Inflammatory macrophage treated with lipopolysaccharide for 1 hour (primary cell): ENCODE measurements around the gene CDIP1.

Source experiments
- DNase-seq, 2 donors: peaks; one replicate each; pipeline ENCODE4 v3.0.0-alpha.2; 2020 to 2022

CDIP1 gene

GRCh38 chr16:4513086-4513860 is 25.3 kb downstream of the CDIP1 start:
- no peak for DNase-seq

- no peak for DNase-seq
Measured at GRCh38 chr16:4512473-4512872, 26.1 kb downstream of the CDIP1 start.

- peak in 1 of 2 donors; percentile 14 for DNase-seq
Measured at GRCh38 chr16:4511441-4512082, 27.0 kb downstream of the CDIP1 start.

GRCh38 chr16:4510747-4511426 is 27.7 kb downstream of the CDIP1 start:
- peak; percentile 32 to 34 for DNase-seq

GRCh38 chr16:4510131-4510530 is 28.4 kb downstream of the CDIP1 start:
- DNase-seq: no peak

GRCh38 chr16:4509420-4509819 is 29.2 kb downstream of the CDIP1 start:
- no peak for DNase-seq

- DNase-seq: no peak
Measured at GRCh38 chr16:4508806-4509205, 29.8 kb downstream of the CDIP1 start.

DNA sequence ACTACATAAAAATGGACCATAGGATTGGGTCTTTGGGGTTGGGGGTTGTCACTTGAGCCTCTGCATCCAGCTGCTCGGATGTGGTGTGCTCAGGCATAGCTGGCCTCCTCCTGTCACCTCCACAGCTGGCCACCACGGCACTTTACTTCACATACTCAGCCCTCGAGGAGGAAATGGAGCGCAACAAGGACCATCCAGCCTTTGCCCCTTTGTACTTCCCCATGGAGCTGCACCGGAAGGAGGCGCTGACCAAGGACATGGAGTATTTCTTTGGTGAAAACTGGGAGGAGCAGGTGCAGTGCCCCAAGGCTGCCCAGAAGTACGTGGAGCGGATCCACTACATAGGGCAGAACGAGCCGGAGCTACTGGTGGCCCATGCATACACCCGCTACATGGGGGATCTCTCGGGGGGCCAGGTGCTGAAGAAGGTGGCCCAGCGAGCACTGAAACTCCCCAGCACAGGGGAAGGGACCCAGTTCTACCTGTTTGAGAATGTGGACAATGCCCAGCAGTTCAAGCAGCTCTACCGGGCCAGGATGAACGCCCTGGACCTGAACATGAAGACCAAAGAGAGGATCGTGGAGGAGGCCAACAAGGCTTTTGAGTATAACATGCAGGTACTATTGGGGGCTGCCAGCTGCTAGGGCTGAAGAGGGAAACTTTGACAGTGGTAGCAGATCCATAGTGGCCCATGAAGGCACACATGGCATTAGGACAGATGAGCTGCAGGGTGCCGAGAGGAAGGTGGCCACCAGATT is 30.8 kb downstream of the CDIP1 start:
- DNase-seq: no peak

DNA sequence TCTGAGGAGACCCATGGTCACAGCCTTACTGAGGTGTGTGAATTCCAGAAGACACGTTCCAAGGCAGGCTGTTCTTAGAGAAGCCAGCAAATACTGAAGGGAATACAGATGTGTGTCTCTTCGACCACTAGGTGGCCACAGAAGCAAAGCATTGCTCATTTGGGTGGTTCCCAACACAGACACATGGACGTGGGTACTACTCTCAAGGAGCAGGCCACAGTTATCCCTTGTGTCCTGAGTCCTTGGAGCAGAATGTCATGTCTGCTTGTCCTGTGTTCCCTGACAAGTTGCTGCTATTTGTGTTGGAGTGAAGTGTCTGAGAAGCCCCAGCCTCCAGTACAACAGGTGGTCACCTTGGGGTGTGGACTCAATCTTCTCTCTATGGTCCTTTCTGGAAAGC is 32.1 kb downstream of the CDIP1 start:
- peak; percentile 72 to 81 for DNase-seq

DNA sequence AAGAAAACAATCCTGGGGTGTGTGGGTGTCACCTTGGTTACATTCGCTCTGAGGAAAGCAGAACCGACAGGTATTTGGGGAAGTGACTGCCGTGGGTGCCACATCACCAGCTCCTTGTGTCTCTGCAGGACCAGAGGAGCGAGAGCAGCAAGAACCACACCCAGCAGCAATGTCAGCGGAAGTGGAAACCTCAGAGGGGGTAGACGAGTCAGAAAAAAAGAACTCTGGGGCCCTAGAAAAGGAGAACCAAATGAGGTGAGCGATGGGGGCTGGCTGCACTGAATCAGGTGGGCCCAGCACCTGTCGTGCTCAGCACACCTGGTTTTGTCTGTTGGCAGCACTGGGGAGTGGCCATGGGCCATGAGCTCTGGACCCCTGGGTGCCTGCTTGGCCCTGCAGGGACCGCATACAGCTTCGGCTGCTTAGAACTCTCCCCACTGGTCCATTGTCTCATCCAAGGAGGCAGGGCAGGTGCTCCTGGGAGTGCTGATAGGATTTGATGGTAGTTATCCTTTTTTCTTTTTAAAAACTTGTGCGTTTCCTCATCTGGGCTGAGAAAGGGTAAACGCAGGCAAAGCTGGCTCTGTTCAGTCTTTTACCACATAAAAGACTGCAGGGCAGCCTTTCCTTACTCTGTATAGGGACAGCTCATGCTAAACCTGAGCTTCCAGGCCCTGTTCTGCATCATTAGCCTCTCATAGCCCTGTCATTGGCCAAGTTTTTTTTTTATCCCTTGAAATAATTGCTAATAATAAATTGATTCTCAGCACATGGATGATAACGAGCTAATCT is 33.0 kb downstream of the CDIP1 start:
- DNase-seq: peak; percentile 39 to 55

- DNase-seq: no peak
Measured at GRCh38 chr16:4501071-4501478, 37.5 kb downstream of the CDIP1 start.

- peak in 1 of 2 donors; percentile 25 for DNase-seq
Measured at GRCh38 chr16:4500272-4500671, 38.3 kb downstream of the CDIP1 start.

- no peak for DNase-seq
Measured at GRCh38 chr16:4499196-4499555, 39.4 kb downstream of the CDIP1 start.

DNA sequence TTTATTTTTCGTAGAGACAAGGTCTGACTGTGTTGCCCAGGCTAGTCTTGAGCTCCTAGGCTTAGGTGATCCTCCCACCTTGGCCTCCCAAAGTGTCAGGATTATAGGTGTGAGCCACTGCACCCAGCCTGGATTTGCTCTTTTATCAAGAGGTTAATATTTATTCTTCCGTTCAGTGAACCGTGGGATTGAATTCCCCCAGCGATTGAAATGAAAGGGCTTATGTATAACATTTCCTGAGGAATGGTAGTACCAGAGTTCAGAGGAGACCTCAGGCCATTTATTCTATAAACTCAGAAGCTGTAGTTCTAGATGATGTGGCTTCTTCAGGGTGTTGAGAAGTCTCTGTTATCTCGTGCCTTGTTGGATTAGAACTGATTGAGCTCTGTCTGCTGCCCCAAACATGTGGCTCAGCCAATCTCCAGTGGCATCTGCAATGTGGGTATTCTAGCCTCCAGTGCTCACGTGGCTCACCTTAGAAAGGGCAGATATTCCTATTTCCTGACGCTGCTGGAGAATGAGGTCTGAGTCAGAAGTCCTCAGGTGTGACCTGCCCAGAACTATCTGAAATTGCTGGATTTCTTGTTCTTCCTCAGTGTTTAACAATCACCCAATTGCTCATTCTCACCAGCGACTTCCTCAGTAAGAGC is 39.9 kb downstream of the CDIP1 start:
- DNase-seq: no peak

- no peak for DNase-seq
Measured at GRCh38 chr16:4496305-4496704, 42.3 kb downstream of the CDIP1 start.

DNA sequence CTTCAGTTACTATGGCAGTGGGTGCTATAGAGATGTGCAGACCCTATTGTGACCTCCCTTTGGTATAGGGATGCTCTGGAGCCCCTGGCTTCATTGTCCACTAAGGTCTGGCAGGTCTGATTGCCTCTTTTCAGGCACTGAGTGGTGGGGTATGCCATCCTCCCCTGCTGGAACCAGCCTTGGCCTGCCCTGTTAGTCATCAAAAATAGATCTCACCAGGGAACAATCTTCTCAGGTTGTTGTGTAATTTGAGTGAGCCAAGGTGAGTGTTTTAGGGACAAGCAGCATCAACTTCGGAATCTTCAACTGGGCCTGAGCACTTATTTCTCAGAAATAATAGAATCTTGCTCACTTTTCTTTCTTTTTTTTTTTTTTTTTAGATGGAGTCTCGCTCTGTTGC is 42.8 kb downstream of the CDIP1 start:
- DNase-seq: no peak

DNA sequence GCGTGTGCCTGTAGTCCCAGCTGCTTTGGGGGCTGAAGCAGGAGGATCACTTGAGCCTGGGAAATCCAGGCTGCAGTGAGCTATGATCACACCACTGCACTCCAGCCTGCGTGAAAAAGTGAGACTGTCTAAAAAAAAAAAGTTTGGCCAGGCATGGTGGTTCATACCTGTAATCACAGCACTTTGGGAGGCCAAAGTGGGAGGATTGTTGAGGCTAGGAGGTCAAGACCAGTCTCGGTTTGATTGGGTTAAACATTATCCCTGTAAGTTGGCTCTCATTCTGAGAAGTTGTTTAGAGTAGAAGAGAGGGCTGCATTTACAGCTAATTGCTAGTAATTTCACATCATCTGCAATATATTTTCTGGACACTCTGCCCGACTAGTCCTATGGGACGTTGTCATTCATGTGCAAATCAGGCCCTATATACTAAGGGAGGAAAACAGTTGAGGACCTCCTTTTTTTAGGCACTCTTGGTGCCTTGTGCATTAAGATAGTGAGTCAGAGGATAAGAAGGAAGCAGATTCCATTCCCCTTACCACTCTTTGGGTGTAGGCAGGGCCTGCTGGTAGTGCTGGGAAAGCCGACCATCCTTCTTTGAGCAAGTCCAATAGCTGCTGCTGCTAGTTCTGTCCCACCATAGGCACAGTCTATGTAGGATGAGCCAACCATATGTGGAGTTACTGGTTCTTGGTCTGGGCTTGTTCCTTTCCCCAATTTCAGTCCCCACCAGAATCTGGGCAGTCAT is 43.7 kb downstream of the CDIP1 start:
- DNase-seq: no peak

DNA sequence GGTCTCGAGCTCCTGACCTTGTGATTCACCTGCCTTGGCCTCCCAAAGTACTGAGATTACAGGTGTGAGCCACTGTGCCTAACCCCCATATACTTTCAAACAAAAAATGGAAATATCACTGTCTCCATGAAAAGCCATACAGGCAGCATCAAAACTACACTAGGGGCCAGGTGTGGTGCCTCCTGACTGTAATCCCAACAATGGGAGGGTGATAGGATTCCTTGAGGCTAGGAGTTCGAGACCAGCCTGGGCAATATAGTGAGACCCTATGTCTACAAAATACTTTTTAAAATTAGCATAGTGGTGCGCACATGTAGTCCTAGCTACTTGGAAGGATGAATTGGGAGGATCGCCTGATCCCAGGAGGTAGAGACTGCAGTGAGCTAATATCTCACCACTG is 46.7 kb downstream of the CDIP1 start:
- DNase-seq: no peak

- DNase-seq: no peak
Measured at GRCh38 chr16:4489030-4489429, 49.5 kb downstream of the CDIP1 start.

- no peak for DNase-seq
Measured at GRCh38 chr16:4488499-4488967, 50.0 kb downstream of the CDIP1 start.

DNA sequence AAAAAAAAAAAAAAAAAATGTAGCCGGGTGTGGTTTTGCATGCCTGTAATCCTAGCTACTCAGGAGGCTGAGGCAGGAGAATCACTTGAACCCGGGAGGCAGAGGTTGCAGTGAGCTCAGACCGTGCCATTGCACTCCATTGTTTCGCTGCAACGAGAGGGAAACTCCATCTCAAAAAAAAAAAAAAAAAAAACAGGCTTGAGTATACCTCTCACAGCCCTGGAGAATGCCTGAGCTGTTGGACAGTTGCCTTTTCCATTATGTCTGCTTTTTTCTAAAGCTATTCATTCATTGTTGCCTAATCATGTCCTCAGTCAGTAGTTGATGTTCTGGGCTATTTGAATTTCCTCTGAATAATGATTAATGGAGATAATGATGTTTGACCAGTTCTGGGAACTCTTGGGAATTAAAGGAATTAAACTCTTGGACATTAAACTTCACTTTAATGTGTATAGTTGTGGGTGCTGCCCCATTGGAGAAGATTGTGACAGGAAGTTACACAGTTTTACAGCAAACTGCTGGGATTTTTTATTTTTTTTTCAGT is 50.5 kb downstream of the CDIP1 start:
- no peak for DNase-seq
